ENCODE results near the gene KCNMA1.

Gene KCNMA1

DNA sequence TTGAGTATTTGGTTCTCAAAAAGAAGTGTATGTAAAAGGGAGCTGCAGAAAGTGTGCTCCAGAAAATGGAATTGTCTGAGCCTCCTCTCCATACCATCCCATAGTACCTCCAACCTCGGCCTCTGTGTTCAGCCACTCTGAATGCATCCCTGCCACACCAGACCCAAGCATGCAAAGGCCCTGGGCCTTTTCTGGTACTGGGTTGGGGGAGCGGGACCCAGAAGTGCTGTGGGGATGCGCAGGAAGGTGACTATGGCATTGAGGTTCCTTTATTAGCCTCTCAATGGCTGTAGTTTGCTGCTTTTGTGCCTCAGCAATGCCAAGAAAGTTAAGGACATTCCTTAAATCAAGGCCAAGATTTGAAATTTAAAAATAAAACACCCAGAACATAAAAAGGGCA is 2.1 kb upstream of the KCNMA1 start:
- TF ChIP-seq, protein P1, sequence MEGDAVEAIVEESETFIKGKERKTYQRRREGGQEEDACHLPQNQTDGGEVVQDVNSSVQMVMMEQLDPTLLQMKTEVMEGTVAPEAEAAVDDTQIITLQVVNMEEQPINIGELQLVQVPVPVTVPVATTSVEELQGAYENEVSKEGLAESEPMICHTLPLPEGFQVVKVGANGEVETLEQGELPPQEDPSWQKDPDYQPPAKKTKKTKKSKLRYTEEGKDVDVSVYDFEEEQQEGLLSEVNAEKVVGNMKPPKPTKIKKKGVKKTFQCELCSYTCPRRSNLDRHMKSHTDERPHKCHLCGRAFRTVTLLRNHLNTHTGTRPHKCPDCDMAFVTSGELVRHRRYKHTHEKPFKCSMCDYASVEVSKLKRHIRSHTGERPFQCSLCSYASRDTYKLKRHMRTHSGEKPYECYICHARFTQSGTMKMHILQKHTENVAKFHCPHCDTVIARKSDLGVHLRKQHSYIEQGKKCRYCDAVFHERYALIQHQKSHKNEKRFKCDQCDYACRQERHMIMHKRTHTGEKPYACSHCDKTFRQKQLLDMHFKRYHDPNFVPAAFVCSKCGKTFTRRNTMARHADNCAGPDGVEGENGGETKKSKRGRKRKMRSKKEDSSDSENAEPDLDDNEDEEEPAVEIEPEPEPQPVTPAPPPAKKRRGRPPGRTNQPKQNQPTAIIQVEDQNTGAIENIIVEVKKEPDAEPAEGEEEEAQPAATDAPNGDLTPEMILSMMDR (IDR thresholded peaks at IDR 0.05; ENCODE audit: insufficient read depth, missing control alignments), result no peak
- FAIRE-seq (no peak), DNase-seq (ENCODE audit: insufficient read length, low spot score) (no peak)

- TF ChIP-seq, protein P1 (IDR thresholded peaks at IDR 0.05; ENCODE audit: insufficient read depth, missing control alignments), result no peak
- DNase-seq (ENCODE audit: insufficient read length, low spot score) (peak; percentile 48), FAIRE-seq (no peak)
Measured at GRCh38 chr10:77638321-77639101, 903 bp upstream of the KCNMA1 start.

DNA sequence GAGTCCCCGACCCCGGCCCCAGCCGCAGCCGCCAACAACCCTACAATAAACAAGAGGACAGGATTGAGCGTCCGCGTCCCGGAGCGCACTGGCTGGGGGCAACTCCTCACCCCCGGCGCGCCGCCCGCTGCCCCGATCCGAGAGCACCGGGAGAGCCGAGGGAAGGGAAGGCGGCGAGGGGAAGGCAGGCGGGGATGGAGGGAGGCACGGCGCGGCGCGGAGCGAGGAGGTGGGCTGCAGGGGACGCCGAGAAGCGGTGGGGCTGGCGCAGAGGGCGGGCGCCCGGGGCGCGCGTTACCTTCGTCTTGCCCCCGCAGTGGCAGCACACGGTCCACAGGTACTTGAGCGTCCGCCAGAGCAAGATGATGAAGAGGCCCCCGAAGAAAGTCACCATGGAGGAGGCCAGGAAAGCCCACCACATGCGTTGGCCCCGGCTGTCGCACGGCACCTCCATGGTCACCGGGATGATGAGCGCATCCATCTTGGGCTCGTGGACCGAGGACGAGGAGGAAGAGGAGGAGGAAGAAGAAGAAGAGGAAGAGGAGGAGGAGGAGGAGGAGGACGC is 559 bp downstream of the KCNMA1 start:
- TF ChIP-seq, protein P1 (IDR thresholded peaks at IDR 0.05; ENCODE audit: insufficient read depth, missing control alignments), result no peak
- DNase-seq (ENCODE audit: insufficient read length, low spot score) (no peak), FAIRE-seq (no peak)

GRCh38 chr10:77636282-77636966 is 1.2 kb downstream of the KCNMA1 start:
- TF ChIP-seq, protein P1 (IDR thresholded peaks at IDR 0.05; ENCODE audit: insufficient read depth, missing control alignments), result no peak
- FAIRE-seq (no peak), DNase-seq (ENCODE audit: insufficient read length, low spot score) (no peak)

GRCh38 chr10:77635402-77636227 is 2.0 kb downstream of the KCNMA1 start:
- TF ChIP-seq, protein P1 (IDR thresholded peaks at IDR 0.05; ENCODE audit: insufficient read depth, missing control alignments), result no peak
- FAIRE-seq (no peak), DNase-seq (ENCODE audit: insufficient read length, low spot score) (no peak)

GRCh38 chr10:77634939-77635338 is 2.7 kb downstream of the KCNMA1 start:
- FAIRE-seq (no peak), DNase-seq (ENCODE audit: insufficient read length, low spot score) (no peak)
- TF ChIP-seq, protein P1 (IDR thresholded peaks at IDR 0.05; ENCODE audit: insufficient read depth, missing control alignments), result no peak

Measured in D721Med (cell line).